Activated CD4-positive, alpha-beta T cell treated with anti-CD3 and anti-CD28 coated beads, Interleukin-2, amount 50 U/mL, for 1 hour (primary cell): Measurements from ENCODE around the gene TOB1.
A peak's percentile ranks its signal among the peaks of the same experiment; 100 is the strongest.
"Not testable (repeated sequence)": the region's sequence is repeated elsewhere in the genome, so short reads cannot be mapped to it uniquely, and the experiment has no call there.

Source experiments
- DNase-seq: peaks from one replicate; pipeline ENCODE4 v3.0.0-alpha.2; 2020

TOB1 gene

GRCh38 chr17:50868140-50868438 is 1.9 kb upstream of the TOB1 start:
- no peak for DNase-seq

- DNase-seq, result peak; percentile 73
Observed at GRCh38 chr17:50867363-50868139, 1.4 kb upstream of the TOB1 start.

- DNase-seq, result peak; percentile 60
Observed at GRCh38 chr17:50866950-50867362, 802 bp upstream of the TOB1 start.

GRCh38 chr17:50865868-50866260 is 290 bp downstream of the TOB1 start:
- no peak for DNase-seq

- DNase-seq, result peak; percentile 49
Observed at GRCh38 chr17:50865060-50865867, 890 bp downstream of the TOB1 start.

GRCh38 chr17:50864747-50865059 is 1.5 kb downstream of the TOB1 start:
- no peak for DNase-seq

- no peak for DNase-seq
Observed at GRCh38 chr17:50863931-50864330, 2.2 kb downstream of the TOB1 start.

GRCh38 chr17:50863221-50863843 is 2.8 kb downstream of the TOB1 start:
- peak; percentile 23 for DNase-seq

- DNase-seq, result no peak
Observed at GRCh38 chr17:50861822-50862528, 4.2 kb downstream of the TOB1 start.

- DNase-seq, result no peak
Observed at GRCh38 chr17:50861334-50861676, 4.8 kb downstream of the TOB1 start.

GRCh38 chr17:50859727-50860126 is 6.4 kb downstream of the TOB1 start:
- DNase-seq, result not testable (repeated sequence)

- DNase-seq, result no peak
Observed at GRCh38 chr17:50858486-50859225, 7.5 kb downstream of the TOB1 start.

- DNase-seq, result no peak
Observed at GRCh38 chr17:50856431-50856830, 9.7 kb downstream of the TOB1 start.

- no peak for DNase-seq
Observed at GRCh38 chr17:50855708-50856330, 10.3 kb downstream of the TOB1 start.

- no peak for DNase-seq
Observed at GRCh38 chr17:50853781-50854180, 12.4 kb downstream of the TOB1 start.

GRCh38 chr17:50853015-50853615 is 13.0 kb downstream of the TOB1 start:
- no peak for DNase-seq

GRCh38 chr17:50850640-50851039 is 15.5 kb downstream of the TOB1 start:
- no peak for DNase-seq

GRCh38 chr17:50848711-50849110 is 17.4 kb downstream of the TOB1 start:
- DNase-seq, result no peak

GRCh38 chr17:50848039-50848438 is 18.1 kb downstream of the TOB1 start:
- no peak for DNase-seq

GRCh38 chr17:50847566-50847965 is 18.6 kb downstream of the TOB1 start:
- no peak for DNase-seq

GRCh38 chr17:50845240-50846147 is 20.7 kb downstream of the TOB1 start:
- DNase-seq, result no peak
